SHP77 (cell line): ENCODE results near the gene KLK11.

Experiments
- DNase-seq, 2 experiments: peaks; one replicate each; lab custom pipeline; 2025; lab: John Stamatoyannopoulos, UW

Gene KLK11

GRCh38 chr19:51027873-51028272 is 1.5 kb upstream of the KLK11 start:
- no peak for DNase-seq

DNA sequence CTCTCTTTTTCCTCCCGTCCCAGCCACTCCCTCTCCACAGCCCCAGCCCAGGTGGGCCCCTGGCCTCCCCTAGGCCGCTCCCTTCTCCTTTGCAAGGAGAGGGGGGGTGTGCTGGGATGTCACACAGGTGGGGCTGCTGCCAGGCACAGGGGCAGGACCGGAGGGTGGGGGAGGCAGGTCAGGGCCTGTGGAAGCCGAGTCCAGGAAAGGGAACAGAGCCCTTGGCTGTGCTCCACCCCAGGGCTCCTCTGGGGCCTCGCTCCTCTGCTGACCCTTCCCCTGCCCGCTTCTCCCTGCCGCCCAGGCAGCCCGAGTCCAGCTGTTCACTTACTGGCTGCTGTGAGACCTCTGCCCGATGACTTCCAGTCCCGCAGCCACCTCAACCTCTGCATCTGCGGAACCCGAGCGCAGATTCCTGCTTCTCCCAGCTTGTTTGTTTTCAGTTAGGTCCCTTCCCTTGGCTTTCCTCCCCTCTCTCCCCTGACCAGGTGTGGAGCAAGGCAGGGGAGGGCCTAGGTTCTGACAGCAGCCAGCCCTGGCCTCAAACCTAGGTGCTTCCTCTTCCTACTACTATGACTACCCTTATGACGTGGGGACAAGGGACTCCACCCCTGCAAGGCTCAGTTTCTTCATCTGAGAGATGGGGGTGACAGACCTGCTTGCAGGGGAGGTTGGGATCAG is 850 bp upstream of the KLK11 start:
- no peak for DNase-seq

GRCh38 chr19:51025809-51026553 is 435 bp downstream of the KLK11 start:
- no peak for DNase-seq

GRCh38 chr19:51025401-51025800 is 1.0 kb downstream of the KLK11 start:
- DNase-seq, result no peak

DNA sequence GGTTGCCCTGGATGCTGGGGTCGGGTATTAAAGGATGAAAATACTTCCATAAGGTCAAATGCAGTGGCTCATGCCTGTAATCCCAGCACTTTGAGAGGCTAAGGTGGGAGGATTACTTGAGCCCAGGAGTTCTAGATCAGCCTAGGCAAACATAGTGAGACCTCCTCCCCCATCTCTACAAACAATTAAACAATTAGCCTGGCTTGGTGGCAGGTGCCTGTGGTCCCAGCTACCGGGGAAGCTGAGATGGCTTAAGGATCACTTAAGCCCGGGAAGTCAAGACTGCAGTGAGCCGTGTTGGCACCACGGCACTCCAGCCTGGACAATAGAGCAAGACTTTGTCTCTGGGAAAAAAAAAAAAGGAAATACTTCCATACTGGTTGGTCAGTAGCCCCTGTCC is 1.5 kb downstream of the KLK11 start:
- DNase-seq, result no peak

DNA sequence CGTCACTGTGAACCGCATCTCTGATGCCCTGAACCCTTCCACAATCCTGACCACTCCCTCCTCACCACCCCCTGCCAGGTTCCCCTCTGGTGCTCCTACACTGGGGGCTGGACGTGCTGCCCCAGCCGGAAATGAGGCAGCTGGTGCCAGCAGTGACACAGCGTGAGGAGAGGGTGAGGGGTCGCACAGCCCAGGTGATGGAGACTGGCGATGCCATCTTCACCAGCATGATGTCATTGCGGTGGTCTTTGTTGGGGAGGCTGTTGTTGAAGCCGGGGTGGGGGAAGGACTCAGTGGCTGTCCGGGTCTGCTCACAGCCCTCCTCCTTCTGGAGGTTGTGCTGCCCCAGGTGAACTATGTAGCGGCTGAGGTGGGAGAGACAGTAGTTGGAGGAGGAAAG is 2.5 kb downstream of the KLK11 start:
- no peak for DNase-seq

GRCh38 chr19:51022526-51022925 is 3.9 kb downstream of the KLK11 start:
- DNase-seq, result no peak

- DNase-seq, result peak; percentile 14 to 63
Observed at GRCh38 chr19:51020988-51021651, 5.3 kb downstream of the KLK11 start.

- DNase-seq, result no peak
Observed at GRCh38 chr19:51019544-51019925, 6.9 kb downstream of the KLK11 start, which contains the start of gene KLK10. Gene KLK10 (minus strand): TSS chr19:51019709. CDS start chr19:51019130, 579 bp downstream.

- no peak for DNase-seq
Observed at GRCh38 chr19:51018745-51019543, 7.5 kb downstream of the KLK11 start.

GRCh38 chr19:51016798-51017683 is 9.4 kb downstream of the KLK11 start:
- DNase-seq, result peak; percentile 27 to 31

DNA sequence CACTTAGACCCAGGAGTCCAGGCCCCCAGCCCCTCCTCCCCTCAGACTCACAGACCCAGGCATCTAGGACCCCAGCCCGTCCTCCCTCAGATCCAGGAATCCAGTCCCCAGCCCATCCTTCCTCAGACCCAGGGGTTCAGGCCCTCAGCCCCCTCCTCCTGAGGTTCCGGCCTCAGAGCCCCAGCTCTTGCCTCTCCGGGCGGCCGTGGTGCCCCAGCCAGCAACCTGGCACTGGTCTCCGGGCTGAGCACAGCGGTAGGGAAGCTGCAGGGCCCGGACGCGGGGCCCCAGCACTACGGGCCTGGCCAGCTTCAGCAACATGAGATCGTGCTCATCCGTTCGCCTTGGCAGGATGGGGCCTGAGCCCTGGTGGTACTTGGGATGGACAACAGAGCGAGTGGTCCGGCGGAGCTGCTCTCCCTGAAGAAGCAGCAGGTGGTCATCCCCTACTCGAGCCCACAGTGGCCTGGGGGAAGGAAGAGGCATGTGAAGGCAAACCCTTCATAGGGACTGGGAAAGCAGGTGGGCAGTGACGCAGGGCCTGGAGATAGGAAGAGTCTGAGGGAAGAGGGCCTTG is 10.6 kb downstream of the KLK11 start:
- no peak for DNase-seq

DNA sequence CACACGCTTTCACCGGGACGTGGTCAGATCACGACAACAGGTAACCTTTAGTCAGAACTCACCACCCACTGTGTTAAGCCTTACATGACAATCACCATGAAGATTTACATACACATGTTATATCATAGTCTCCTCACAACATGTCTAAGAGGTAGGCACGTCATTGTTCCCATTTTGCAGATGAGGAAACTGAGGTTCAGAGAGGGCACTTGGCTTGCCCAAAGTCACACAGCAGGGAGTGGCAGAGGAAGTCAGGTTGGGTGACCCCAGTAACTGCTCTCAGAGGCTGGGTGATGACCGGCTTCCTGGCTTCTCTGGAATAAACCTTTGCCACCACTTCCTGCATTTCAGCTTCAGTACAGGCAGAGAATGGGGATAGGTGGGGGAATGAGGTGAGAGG is 12.2 kb downstream of the KLK11 start:
- no peak for DNase-seq

GRCh38 chr19:51012661-51013190 is 13.7 kb downstream of the KLK11 start:
- DNase-seq, result no peak

DNA sequence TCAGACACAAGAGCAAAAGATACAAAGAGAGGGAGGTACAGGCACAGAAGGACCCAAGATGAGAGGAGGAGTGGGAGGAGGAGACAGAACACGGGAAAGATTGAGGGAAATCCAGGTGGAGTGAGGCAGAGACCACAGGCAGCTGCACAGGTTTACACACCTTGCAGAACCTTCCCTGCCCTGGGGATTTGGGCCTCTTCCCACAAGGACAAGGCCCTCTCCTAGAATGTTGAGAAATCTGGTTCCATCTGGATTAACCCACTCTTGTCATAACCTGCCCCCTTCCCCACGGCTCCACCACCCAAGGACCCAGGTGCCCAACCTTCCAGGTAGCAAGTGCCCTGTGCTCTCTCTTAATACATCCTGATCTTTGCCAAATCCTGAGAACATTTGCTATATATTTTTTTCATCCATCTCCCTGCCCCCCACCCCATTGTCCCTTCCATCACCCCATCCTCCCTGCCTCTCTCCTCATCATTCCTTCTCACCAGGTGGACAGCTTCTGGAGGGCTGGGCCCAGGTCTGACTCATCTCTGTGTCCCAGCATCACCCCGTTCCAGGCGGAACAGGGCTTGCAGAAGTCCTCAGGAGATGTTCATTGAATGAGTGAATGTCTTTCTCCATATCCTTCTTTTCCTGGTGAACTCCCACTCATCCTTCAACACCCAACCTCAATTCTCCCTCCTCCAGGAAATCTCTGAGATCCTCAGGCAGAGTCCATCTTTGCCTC is 16.2 kb downstream of the KLK11 start:
- no peak for DNase-seq

GRCh38 chr19:51009061-51009891 is 17.1 kb downstream of the KLK11 start:
- DNase-seq, result no peak

DNA sequence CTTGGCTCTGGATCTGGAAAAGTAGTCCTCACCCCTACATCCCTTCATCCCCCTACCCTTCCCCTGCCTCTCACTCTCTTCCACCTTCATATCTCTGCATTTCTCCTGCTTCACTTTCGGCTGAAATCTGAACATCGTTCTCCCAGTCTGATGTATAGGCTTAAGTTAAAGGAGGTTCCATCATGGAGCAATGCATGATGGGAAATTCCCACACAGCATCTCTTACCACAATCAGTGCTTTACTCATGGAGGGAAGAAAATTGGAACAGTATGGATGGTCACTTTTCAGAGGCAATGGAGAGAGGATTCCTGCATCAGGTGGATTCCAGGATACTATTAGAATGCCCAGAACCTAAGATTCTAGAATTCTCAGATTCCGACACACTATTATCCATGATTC is 18.9 kb downstream of the KLK11 start:
- no peak for DNase-seq

DNA sequence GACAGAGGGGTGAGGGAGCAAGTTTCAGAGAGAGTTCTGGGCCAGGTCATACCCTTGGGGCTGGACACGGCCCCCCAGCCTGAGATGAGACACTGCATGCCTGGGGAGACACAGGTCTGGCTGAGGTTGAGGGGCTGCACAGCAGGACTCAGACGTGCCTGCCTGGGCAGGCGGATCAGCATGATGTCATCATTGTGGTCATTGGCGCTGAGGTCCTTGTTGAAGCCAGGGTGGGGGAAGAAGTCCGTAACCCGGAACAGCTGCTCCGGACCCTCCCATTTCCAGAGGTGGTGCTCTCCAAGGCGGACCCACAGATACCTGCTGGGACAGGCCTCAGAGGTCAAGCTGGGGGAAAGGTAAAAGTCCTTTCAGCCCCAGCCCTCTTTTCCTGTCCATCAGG is 20.0 kb downstream of the KLK11 start:
- no peak for DNase-seq

DNA sequence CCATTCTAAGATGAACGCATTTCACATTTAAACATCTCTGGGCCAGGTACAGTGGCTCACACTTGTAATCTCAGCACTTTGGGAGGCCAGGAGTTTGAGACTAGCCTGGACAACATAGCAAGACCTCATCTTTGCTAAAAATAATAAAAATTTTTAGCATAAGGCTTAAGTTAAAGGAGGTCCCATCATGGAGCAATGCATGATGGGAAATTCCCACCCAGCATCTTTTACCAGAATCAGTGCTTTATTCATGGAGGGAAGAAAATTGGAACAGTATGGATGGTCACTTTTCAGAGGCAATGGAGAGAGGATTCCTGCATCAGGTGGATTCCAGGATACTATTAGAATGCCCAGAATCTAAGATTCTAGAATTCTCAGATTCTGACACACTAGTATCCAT is 21.2 kb downstream of the KLK11 start:
- DNase-seq, result no peak
